Peyer's patch (tissue), 4 donors: Measurements from ENCODE around the gene TMTC2.

Source experiments
- CTCF ChIP-seq, 6 experiments: fragments of 450-650 bp in 4 of 6; fragments of 200-600 bp in 2 of 6; sonication (generic) in 1 of 6; IDR thresholded peaks; one replicate each; pipeline ENCODE4 v1.5.1; 2017 to 2019; ENCODE audit warnings: antibody characterized with exemption in 6 of 6, mild to moderate bottlenecking in 3 of 6, moderate library complexity in 1 of 6
- POLR2A ChIP-seq, 2 donors: fragments of 450-650 bp; IDR thresholded peaks; one replicate each; pipeline ENCODE4 v1.5.1; 2017; ENCODE audit warnings: antibody characterized with exemption in 2 of 2, mild to moderate bottlenecking in 2 of 2, moderate library complexity in 2 of 2

- TF ChIP-seq CTCF (IDR thresholded peaks at IDR 0.05) (no peak), POLR2A (IDR thresholded peaks at IDR 0.05) (no peak)
Measured at GRCh38 chr12:83084516-83085234, 398.0 kb downstream of the TMTC2 start.
